GM12878 (cell line): ENCODE measurements around the gene PPP1R36. TPM values are rescaled to one million over a fixed set of nuclear protein-coding genes. Genes with fewer than 3 reads are reported as not detected.

Experiments
- ATAC-seq: fragments of 200-7000 bp; cut with Tn5 transposase; 3 replicates; pipeline ENCODE4 v1.9.1; 2020; ENCODE audit warnings: mild to moderate bottlenecking, moderate library complexity
- BruUV-seq: library from RNA; stranded (reverse); fragments of 400-500 nt; replicated peaks from 2 replicates; lab custom pipeline; 2021; lab: Mats Ljungman, UMichigan
- CTCF ChIA-PET: fragments of 300-600 bp; sonication (Branson Sonifier 250); formaldehyde crosslinking; extraction: SDS; loops from one replicate; lab custom pipeline; 2021; ENCODE audit warnings: inconsistent platforms; lab: Yijun Ruan, JAX
- POLR2A ChIA-PET: fragments of 350-600 bp; formaldehyde crosslinking; extraction: SDS; loops from one replicate; lab custom pipeline; 2021; ENCODE audit warnings: inconsistent platforms; lab: Charles Lee
- RAD21 ChIA-PET: fragments of 300-600 bp; sonication (Branson Sonifier 250); formaldehyde crosslinking; loops from one replicate; lab custom pipeline; 2023; ENCODE audit warnings: antibody characterized with exemption; ENCODE audit not compliant: unreplicated experiment; lab: Charles Lee
- SMC1A ChIA-PET: fragments of 300-600 bp; sonication (Branson Sonifier 250); formaldehyde crosslinking; loops from one replicate; lab custom pipeline; 2023; ENCODE audit not compliant: unreplicated experiment, uncharacterized antibody; lab: Charles Lee
- DNase-seq: peaks from one replicate; pipeline ENCODE4 v3.0.0-alpha.2; 2011; ENCODE audit warnings: low read depth, low spot score
- FAIRE-seq: peaks from 3 replicates; lab custom pipeline; 2011; peaks lifted over from hg19 to GRCh38; lab: Jason Lieb, UNC
- H2AFZ ChIP-seq: 2 replicates; pipeline ENCODE4 v1.6.0; 2011; ENCODE audit warnings: low read depth, low read length, control low read depth; ENCODE audit not compliant: control insufficient read depth
- H3K27ac ChIP-seq: 2 replicates; pipeline ENCODE4 v1.5.1; 2011; ENCODE audit warnings: control low read depth; ENCODE audit not compliant: control insufficient read depth, insufficient read depth
- H3K27me3 ChIP-seq, 2 experiments: replicated peaks in 1 of 2; 2 replicates each; pipeline versions ENCODE4 v1.6.0 to v1.6.1; 2011; ENCODE audit warnings: low read length in 1 of 2; ENCODE audit not compliant: control insufficient read depth in 2 of 2, insufficient read depth in 2 of 2
- H3K36me3 ChIP-seq, 2 experiments: 2 replicates each; pipeline ENCODE4 v1.5.1; 2011; ENCODE audit warnings: low read length in 1 of 2; ENCODE audit not compliant: control insufficient read depth in 2 of 2, insufficient read depth in 2 of 2
- H3K4me1 ChIP-seq: 2 replicates; pipeline ENCODE4 v1.6.1; 2011; ENCODE audit warnings: mild to moderate bottlenecking, low read length, moderate library complexity, mixed read lengths; ENCODE audit not compliant: control insufficient read depth, insufficient read depth
- H3K4me2 ChIP-seq: 2 replicates; pipeline ENCODE4 v1.6.0; 2011; ENCODE audit warnings: control low read depth; ENCODE audit not compliant: control insufficient read depth, insufficient read depth
- H3K4me3 ChIP-seq: fragments of 200-600 bp; sonication (generic); 2 replicates; pipeline ENCODE4 v1.5.1; 2016
- H3K79me2 ChIP-seq: 2 replicates; pipeline ENCODE4 v1.6.0; 2011; ENCODE audit warnings: low read length; ENCODE audit not compliant: control insufficient read depth, insufficient read depth
- H3K9ac ChIP-seq: 2 replicates; pipeline ENCODE4 v1.8.0; 2011; ENCODE audit warnings: low read length, control low read depth, mixed read lengths; ENCODE audit not compliant: control insufficient read depth, insufficient read depth
- H3K9me3 ChIP-seq: replicated peaks from 3 replicates; pipeline ENCODE4 v1.5.1; 2011; ENCODE audit warnings: mild to moderate bottlenecking, low read length; ENCODE audit not compliant: control insufficient read depth, insufficient read depth
- H4K20me1 ChIP-seq: 2 replicates; pipeline ENCODE4 v1.6.0; 2011; ENCODE audit not compliant: control insufficient read depth, insufficient read depth
- ELK1 ChIP-seq: IDR thresholded peaks from 2 replicates; pipeline ENCODE4 v1.6.1; 2012; ENCODE audit warnings: low read depth, low read length, improper control_type of control experiment
- SKIL ChIP-seq: fragments of 450-650 bp; IDR thresholded peaks from 2 replicates; pipeline ENCODE4 v1.6.1; 2017; ENCODE audit warnings: mild to moderate bottlenecking, low read depth, inconsistent platforms; ENCODE audit not compliant: poor library complexity, severe bottlenecking
- WRNIP1 ChIP-seq: IDR thresholded peaks from 2 replicates; pipeline ENCODE4 v1.6.1; 2011; ENCODE audit warnings: low read depth, low read length, improper control_type of control experiment, borderline replicate concordance
- ZNF207 ChIP-seq: fragments of 450-650 bp; IDR thresholded peaks from 2 replicates; pipeline ENCODE4 v1.6.1; 2014; ENCODE audit warnings: antibody characterized with exemption, mild to moderate bottlenecking, borderline replicate concordance
- WGBS: methylation state at CpG from one replicate; pipeline ENCODE4 v1.1.6; 2016; ENCODE audit warnings: low lambda C conversion rate; ENCODE audit not compliant: insufficient replicate concordance, insufficient coverage; ENCODE audit errors: missing lambda C conversion rate; 5-methylcytosine and 5-hydroxymethylcytosine counted together
- in situ Hi-C: fragments of 300-500 bp; cut with MboI; formaldehyde crosslinking; loops from 9 replicates; pipeline ENCODE4 v1.14.3; 2018; ENCODE audit warnings: mixed read lengths
- intact Hi-C: fragments of 100-400 bp; cut with micrococcal nuclease; formaldehyde crosslinking; loops from one replicate; pipeline ENCODE4 v1.14.2; 2022; ENCODE audit not compliant: unreplicated experiment
- polyA plus RNA-seq, 11 experiments: library from polyadenylated mRNA; depleted of rRNA in 4 of 11; unstranded in 6 of 11; stranded (reverse) in 5 of 11; fragments of >200 nt; fragmentation: Nextera tagmentation in 4 of 11; fragmentation: Illumina TruSeq in 1 of 11; extraction: Ambion mirVana in 4 of 11; extraction: Trizol in 1 of 11; gene quantifications; 1 replicate in 1 of 11; 2 replicates in 10 of 11; pipeline versions ENCODE4 v1.2.1 to v1.2.3, GENCODE V29; 2011 to 2016; ENCODE audit warnings: inconsistent platforms in 2 of 11, missing spikeins in 2 of 11, low read depth in 1 of 11
- total RNA-seq, 4 experiments: library from RNA; depleted of rRNA in 3 of 4; stranded (reverse); fragments of >200 nt in 3 of 4; fragmentation: Illumina TruSeq in 1 of 4; extraction: Trizol in 1 of 4; gene quantifications; 2 replicates each; pipeline versions ENCODE4 v1.2.1 to v1.2.3, GENCODE V29; 2013 to 2021
- TF ChIP-seq, protein P1 (sequence below), 3 experiments: IDR thresholded peaks in 2 of 3; conservative IDR thresholded peaks in 1 of 3; 2 replicates each; pipeline ENCODE4 v1.5.1; 2011; ENCODE audit warnings: low read depth in 3 of 3, low read length in 3 of 3, mild to moderate bottlenecking in 3 of 3, control low read depth in 2 of 3, moderate library complexity in 2 of 3, inconsistent platforms in 1 of 3, mixed read lengths in 1 of 3; ENCODE audit not compliant: control insufficient read depth in 2 of 3, insufficient read depth in 1 of 3; ENCODE audit errors: extremely low read depth in 1 of 3

The PPP1R36 gene
- total and polyA plus RNA-seq, 10 of the 15 experiments (the other 5 are each of a cell fraction or from before 2014, with no cell fraction given), result 0.12 to 0.13 TPM; not detected in 8

GRCh38 chr14:64636208-64636979 lies 86.6 kb downstream of the PPP1R36 start (continued):
- TF ChIP-seq, protein P1, sequence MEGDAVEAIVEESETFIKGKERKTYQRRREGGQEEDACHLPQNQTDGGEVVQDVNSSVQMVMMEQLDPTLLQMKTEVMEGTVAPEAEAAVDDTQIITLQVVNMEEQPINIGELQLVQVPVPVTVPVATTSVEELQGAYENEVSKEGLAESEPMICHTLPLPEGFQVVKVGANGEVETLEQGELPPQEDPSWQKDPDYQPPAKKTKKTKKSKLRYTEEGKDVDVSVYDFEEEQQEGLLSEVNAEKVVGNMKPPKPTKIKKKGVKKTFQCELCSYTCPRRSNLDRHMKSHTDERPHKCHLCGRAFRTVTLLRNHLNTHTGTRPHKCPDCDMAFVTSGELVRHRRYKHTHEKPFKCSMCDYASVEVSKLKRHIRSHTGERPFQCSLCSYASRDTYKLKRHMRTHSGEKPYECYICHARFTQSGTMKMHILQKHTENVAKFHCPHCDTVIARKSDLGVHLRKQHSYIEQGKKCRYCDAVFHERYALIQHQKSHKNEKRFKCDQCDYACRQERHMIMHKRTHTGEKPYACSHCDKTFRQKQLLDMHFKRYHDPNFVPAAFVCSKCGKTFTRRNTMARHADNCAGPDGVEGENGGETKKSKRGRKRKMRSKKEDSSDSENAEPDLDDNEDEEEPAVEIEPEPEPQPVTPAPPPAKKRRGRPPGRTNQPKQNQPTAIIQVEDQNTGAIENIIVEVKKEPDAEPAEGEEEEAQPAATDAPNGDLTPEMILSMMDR (IDR thresholded peaks at IDR 0.05 in 2 of 3, conservative IDR thresholded peaks at IDR 0.05 in 1 of 3; ENCODE audit: control insufficient read depth in 2 of 3, extremely low read depth in 1 of 3, insufficient read depth in 1 of 3, low read depth in 3 of 3, low read length in 3 of 3), result peak; percentile 81 to 84 (median 81)
- TF ChIP-seq SKIL, result peak; percentile 28

DNA sequence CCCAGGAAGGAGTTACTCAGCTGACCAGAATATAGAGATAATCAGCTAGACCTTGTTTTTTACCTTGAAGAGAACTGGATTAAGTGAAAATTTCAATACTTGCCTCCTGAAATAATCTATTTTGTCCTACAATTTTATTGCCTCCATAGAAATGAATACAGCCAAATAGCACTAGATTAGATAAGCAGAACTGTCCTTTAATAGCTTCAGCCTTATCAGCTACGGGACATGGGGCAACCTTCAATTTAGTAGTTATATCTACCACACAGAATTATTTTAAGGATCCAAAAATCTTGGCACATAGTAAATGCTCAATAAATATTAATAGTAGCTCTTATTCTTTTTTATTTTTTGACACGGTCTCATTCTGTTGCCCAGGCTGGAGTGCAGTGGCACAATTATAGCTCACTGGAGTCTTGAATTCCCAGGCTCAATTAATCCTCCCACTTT lies 87.2 kb downstream of the PPP1R36 start:
- no peak for DNase-seq
- H3K9ac ChIP-seq, result no peak overlapping the region
- H3K4me2 ChIP-seq, result no peak overlapping the region
- no peak for FAIRE-seq
- 15% methylated on average over 2 of the region's 2 CpGs for WGBS
- TF ChIP-seq ZNF207 (no peak), ELK1 (no peak), WRNIP1 (no peak)
- TF ChIP-seq, all 136 proteins: peak for 0
- no peak for ATAC-seq
- in situ Hi-C loops, result loop anchor here (5.0 kb wide), 1 partner anchor 295 kb away; no protein-coding TSS in a partner anchor
- Histone ChIP-seq H3K27me3 (no peaks in the 10 kb centered on the region), H3K9me3 (no peaks in the 10 kb centered on the region), H3K4me3 (no peak overlapping the region), H3K79me2 (no peaks in the 10 kb centered on the region), H2AFZ (peak overlapping the region; percentile 48), H3K4me1 (no peaks in the 10 kb centered on the region; the same call in 1 of the 2 replicates), H3K36me3 (no peaks in the 10 kb centered on the region), H3K27ac (no peak overlapping the region), H4K20me1 (no peaks in the 10 kb centered on the region)
- intact Hi-C loops, result loop anchor here (2.0 to 10.0 kb wide), 4 partner anchors 95 to 292 kb away; partner anchors contain the start of gene HSPA2
- ChIA-PET RAD21 (interaction anchor here (0.5 to 3.5 kb wide), 15 partner anchors 9 to 293 kb away, joined by 3 to 25 read pairs (median 4); partner anchors contain the start of gene HSPA2), CTCF (interaction anchor here (0.6 to 5.1 kb wide), 52 partner anchors 9 to 370 kb away, joined by 3 to 69 read pairs (median 4); partner anchors contain the start of gene HSPA2), SMC1A (interaction anchor here (0.7 to 2.7 kb wide), 21 partner anchors 12 to 295 kb away, joined by 3 to 28 read pairs (median 4); no protein-coding TSS in a partner anchor), POLR2A (interaction anchor here (0.7 kb wide), 1 partner anchor 10 kb away, joined by 3 read pairs; no protein-coding TSS in a partner anchor)
- no TSS peak for BruUV-seq
